HepG2 (cell line): Measurements from ENCODE around the gene DLEC1. TPM values are rescaled to one million over a fixed set of nuclear protein-coding genes. Genes with fewer than 3 reads are reported as not detected.

Experiments used
- ATAC-seq: fragments of 200-7000 bp; cut with Tn5 transposase; 3 replicates; pipeline ENCODE4 v1.9.1; 2020; ENCODE audit warnings: mild to moderate bottlenecking, moderate library complexity
- BruUV-seq: library from RNA; stranded (reverse); fragments of 400-500 nt; replicated peaks from 2 replicates; lab custom pipeline; 2021; lab: Mats Ljungman, UMichigan
- CTCF ChIA-PET: fragments of 300-600 bp; formaldehyde crosslinking; extraction: SDS; loops from one replicate; lab custom pipeline; 2021; ENCODE audit warnings: low total read pairs, inconsistent platforms, low intra/inter-chr PET ratio; lab: Yijun Ruan, JAX
- POLR2A ChIA-PET: fragments of 350-600 bp; sonication (Branson Sonifier 250); formaldehyde crosslinking; loops from one replicate; lab custom pipeline; 2020; ENCODE audit warnings: antibody characterized with exemption, inconsistent platforms; lab: Yijun Ruan, JAX
- DNase-seq: peaks from one replicate; pipeline ENCODE4 v3.0.0-alpha.2; 2015; ENCODE audit warnings: low spot score
- FAIRE-seq: peaks from 3 replicates; lab custom pipeline; 2011; peaks lifted over from hg19 to GRCh38; lab: Jason Lieb, UNC
- H2AFZ ChIP-seq: one replicate; pipeline ENCODE4 v1.6.1; 2011; ENCODE audit warnings: low read length, inconsistent platforms
- H3K27ac ChIP-seq: fragments of 300-600 bp; 3 replicates; pipeline ENCODE4 v1.8.0; 2011; ENCODE audit warnings: mixed run types, mild to moderate bottlenecking, mixed read lengths, low read length, inconsistent platforms; ENCODE audit not compliant: insufficient read depth; ENCODE audit errors: extremely low read length
- H3K27me3 ChIP-seq, 2 experiments: fragments of 200-600 bp in 1 of 2; 2 replicates in 1 of 2; 3 replicates in 1 of 2; pipeline versions ENCODE4 v1.6.0 to v1.8.0; 2011; ENCODE audit warnings: low read length in 2 of 2, mild to moderate bottlenecking in 2 of 2, moderate library complexity in 2 of 2, inconsistent platforms in 1 of 2; ENCODE audit not compliant: insufficient read depth in 2 of 2, control insufficient read depth in 1 of 2
- H3K36me3 ChIP-seq, 2 experiments: fragments of 200-600 bp in 1 of 2; replicated peaks in 1 of 2; 2 replicates in 1 of 2; 3 replicates in 1 of 2; pipeline versions ENCODE4 v1.5.1 to v1.8.0; 2011; ENCODE audit warnings: low read length in 2 of 2, inconsistent platforms in 1 of 2; ENCODE audit not compliant: insufficient read depth in 2 of 2, control insufficient read depth in 1 of 2
- H3K4me1 ChIP-seq: 2 replicates; pipeline ENCODE4 v1.5.1; 2012; ENCODE audit warnings: low read length, inconsistent platforms; ENCODE audit not compliant: insufficient read depth
- H3K4me2 ChIP-seq: 2 replicates; pipeline ENCODE4 v1.6.0; 2011; ENCODE audit warnings: low read depth, low read length, inconsistent platforms
- H3K4me3 ChIP-seq, 3 experiments: fragments of 200-600 bp in 1 of 3; sonication (generic), shearing (Covaris generic) in 1 of 3; replicated peaks in 1 of 3; 2 replicates each; pipeline ENCODE4 v1.5.1; 2011 to 2016; ENCODE audit warnings: low read length in 3 of 3, inconsistent platforms in 2 of 3, low read depth in 2 of 3, mild to moderate bottlenecking in 2 of 3, control low read depth in 1 of 3, mixed read lengths in 1 of 3; ENCODE audit not compliant: insufficient read depth in 1 of 3
- H3K79me2 ChIP-seq: one replicate; pipeline ENCODE4 v1.6.1; 2011; ENCODE audit warnings: low read length, inconsistent platforms; ENCODE audit not compliant: insufficient read depth
- H3K9ac ChIP-seq: 2 replicates; pipeline ENCODE4 v1.6.0; 2011; ENCODE audit warnings: mild to moderate bottlenecking, low read depth, low read length, inconsistent platforms; ENCODE audit not compliant: insufficient read depth
- H3K9me3 ChIP-seq: 2 replicates; pipeline ENCODE4 v1.5.1; 2012; ENCODE audit warnings: mild to moderate bottlenecking, low read length
- H4K20me1 ChIP-seq: 2 replicates; pipeline ENCODE4 v1.6.0; 2011; ENCODE audit warnings: inconsistent platforms, mild to moderate bottlenecking, low read length, moderate library complexity; ENCODE audit not compliant: insufficient read depth
- FLYWCH1 ChIP-seq: sonication (generic); formaldehyde crosslinking; IDR thresholded peaks from 2 replicates; pipeline ENCODE4 v1.8.1; 2023; ENCODE audit warnings: mild to moderate bottlenecking, missing genetic modification reagents
- JUND ChIP-seq: sonication (generic); formaldehyde crosslinking; IDR thresholded peaks from 2 replicates; pipeline ENCODE4 v1.8.0; 2022; ENCODE audit warnings: mild to moderate bottlenecking, missing genetic modification reagents
- POLR2A ChIP-seq, 2 experiments: IDR thresholded peaks; 2 replicates each; pipeline ENCODE4 v1.6.1; 2011; ENCODE audit warnings: low read depth in 2 of 2, low read length in 2 of 2, mild to moderate bottlenecking in 1 of 2, moderate library complexity in 1 of 2; ENCODE audit not compliant: insufficient read depth in 1 of 2
- SNAI1 ChIP-seq: sonication (generic); formaldehyde crosslinking; IDR thresholded peaks from 2 replicates; pipeline ENCODE4 v1.5.0; 2020; ENCODE audit warnings: mild to moderate bottlenecking, missing genetic modification reagents, borderline replicate concordance
- TERF1 ChIP-seq: sonication (generic); formaldehyde crosslinking; IDR thresholded peaks from 2 replicates; pipeline ENCODE4 v1.8.0; 2022; ENCODE audit warnings: mild to moderate bottlenecking, missing genetic modification reagents, moderate library complexity
- TOPORS ChIP-seq: sonication (generic); formaldehyde crosslinking; IDR thresholded peaks from 2 replicates; pipeline ENCODE4 v1.8.0; 2023; ENCODE audit warnings: mild to moderate bottlenecking, missing genetic modification reagents
- ZFP41 ChIP-seq: sonication (generic); formaldehyde crosslinking; IDR thresholded peaks from 2 replicates; pipeline ENCODE4 v1.4.0; 2020; ENCODE audit warnings: mild to moderate bottlenecking, missing genetic modification reagents, borderline replicate concordance
- ZFP82 ChIP-seq: sonication (generic); formaldehyde crosslinking; IDR thresholded peaks from 2 replicates; pipeline ENCODE4 v1.5.1; 2020; ENCODE audit warnings: mild to moderate bottlenecking, missing genetic modification reagents, borderline replicate concordance
- ZNF142 ChIP-seq: sonication (generic); formaldehyde crosslinking; IDR thresholded peaks from 2 replicates; pipeline ENCODE4 v1.4.0; 2020; ENCODE audit warnings: missing genetic modification reagents
- ZNF367 ChIP-seq: sonication (generic); formaldehyde crosslinking; IDR thresholded peaks from 2 replicates; pipeline ENCODE4 v1.4.0; 2020; ENCODE audit warnings: missing genetic modification reagents, borderline replicate concordance
- ZNF460 ChIP-seq: sonication (generic); formaldehyde crosslinking; IDR thresholded peaks from 2 replicates; pipeline ENCODE4 v1.5.1; 2020; ENCODE audit warnings: missing genetic modification reagents, mild to moderate bottlenecking, borderline replicate concordance
- ZNF556 ChIP-seq: sonication (generic); formaldehyde crosslinking; IDR thresholded peaks from 2 replicates; pipeline ENCODE4 v1.4.0; 2020; ENCODE audit warnings: mild to moderate bottlenecking, missing genetic modification reagents, borderline replicate concordance
- ZNF577 ChIP-seq: sonication (generic); formaldehyde crosslinking; IDR thresholded peaks from 2 replicates; pipeline ENCODE4 v1.4.0; 2020; ENCODE audit warnings: mild to moderate bottlenecking, low read depth, missing genetic modification reagents, borderline replicate concordance
- ZNF607 ChIP-seq: sonication (generic); formaldehyde crosslinking; IDR thresholded peaks from 2 replicates; pipeline ENCODE4 v1.5.1; 2020; ENCODE audit warnings: missing genetic modification reagents, mild to moderate bottlenecking, borderline replicate concordance
- WGBS: methylation state at CpG from one replicate; pipeline ENCODE4 v1.1.6; 2017; ENCODE audit warnings: low lambda C conversion rate; 5-methylcytosine and 5-hydroxymethylcytosine counted together
- in situ Hi-C: cut with HindIII; loops from 2 replicates; pipeline ENCODE4 v1.10.0; 2017; ENCODE audit warnings: low pct_unique_long_range_greater_than_20kb; ENCODE audit not compliant: extremely low pct_ligation_motif_present
- intact Hi-C: fragments of 100-400 bp; cut with micrococcal nuclease; formaldehyde crosslinking; loops from one replicate; pipeline ENCODE4 v1.10.0; 2022; ENCODE audit not compliant: unreplicated experiment
- polyA plus RNA-seq, 8 experiments: library from polyadenylated mRNA; depleted of rRNA in 3 of 8; stranded (reverse) in 7 of 8; unstranded in 1 of 8; fragments of >200 nt; fragmentation: Illumina TruSeq in 4 of 8; extraction: Trizol in 4 of 8; gene quantifications; 2 replicates each; pipeline versions ENCODE4 v1.2.1 to v1.2.3, GENCODE V29; 2011 to 2016; ENCODE audit warnings: low read depth in 4 of 8, missing spikeins in 1 of 8, mixed read lengths in 1 of 8; ENCODE audit not compliant: insufficient read depth in 1 of 8
- total RNA-seq, 5 experiments: library from RNA; depleted of rRNA; stranded (reverse); fragments of >200 nt; fragmentation: Illumina TruSeq; extraction: Trizol; gene quantifications; 2 replicates each; pipeline ENCODE4 v1.2.3, GENCODE V29; 2016; ENCODE audit warnings: low read depth in 1 of 5

Gene DLEC1
- total and polyA plus RNA-seq, 2 of the 13 experiments (the other 11 are each of a cell fraction or from before 2014, with no cell fraction given): 0.09 TPM; not detected in 1

- intact Hi-C loops (no loop called here), in situ Hi-C loops (no loop called here)
- CTCF ChIA-PET: no interaction called here
- no peak overlapping the region for H2AFZ ChIP-seq
- H3K4me1 ChIP-seq: peaks cover 42% of the 10 kb centered on the region
- WGBS: 74% methylated on average over 4 of the region's 6 CpGs
- H3K9ac ChIP-seq: no peak overlapping the region
- H3K9me3 ChIP-seq: no peaks in the 10 kb centered on the region
- no peak overlapping the region for H3K4me3 ChIP-seq
- no peak for FAIRE-seq
- ATAC-seq: no peak
- H3K79me2 ChIP-seq: no peaks in the 10 kb centered on the region
- POLR2A ChIA-PET: no interaction called here
- H3K27ac ChIP-seq: no peak overlapping the region
- H3K4me2 ChIP-seq: no peak overlapping the region; the same call in 1 of the 2 replicates
- H3K27me3 ChIP-seq: peaks cover 13 to 33% of the 10 kb centered on the region in 2 experiments
- no peaks in the 10 kb centered on the region for H4K20me1 ChIP-seq
- BruUV-seq: no TSS peak
- no peaks in the 10 kb centered on the region for H3K36me3 ChIP-seq
- DNase-seq: no peak
- TF ChIP-seq ZNF460 (CRISPR knock-in tag): no peak
- no peak for TF ChIP-seq ZNF367 (CRISPR knock-in tag)
- no peak for TF ChIP-seq SNAI1 (CRISPR knock-in tag)
- no peak for TF ChIP-seq ZNF577 (CRISPR knock-in tag)
- no peak for TF ChIP-seq ZFP82 (CRISPR knock-in tag)
- no peak for TF ChIP-seq POLR2A (IDR thresholded peaks at IDR 0.05; ENCODE audit: insufficient read depth in 1 of 2, low read depth in 2 of 2, low read length in 2 of 2)
- no peak for TF ChIP-seq TERF1 (CRISPR knock-in tag)
- TF ChIP-seq ZNF607: no peak
- TF ChIP-seq ZFP41 (CRISPR knock-in tag): no peak
- no peak for TF ChIP-seq JUND
- TF ChIP-seq ZNF556 (CRISPR knock-in tag): no peak
- TF ChIP-seq FLYWCH1 (CRISPR knock-in tag): no peak
- TF ChIP-seq TOPORS (CRISPR knock-in tag): no peak
- TF ChIP-seq ZNF142: no peak
These were observed 11.2 kb upstream of the DLEC1 start for GRCh38 chr3:38027466-38028465.
